ENCODE data around the gene STRBP.

DNA sequence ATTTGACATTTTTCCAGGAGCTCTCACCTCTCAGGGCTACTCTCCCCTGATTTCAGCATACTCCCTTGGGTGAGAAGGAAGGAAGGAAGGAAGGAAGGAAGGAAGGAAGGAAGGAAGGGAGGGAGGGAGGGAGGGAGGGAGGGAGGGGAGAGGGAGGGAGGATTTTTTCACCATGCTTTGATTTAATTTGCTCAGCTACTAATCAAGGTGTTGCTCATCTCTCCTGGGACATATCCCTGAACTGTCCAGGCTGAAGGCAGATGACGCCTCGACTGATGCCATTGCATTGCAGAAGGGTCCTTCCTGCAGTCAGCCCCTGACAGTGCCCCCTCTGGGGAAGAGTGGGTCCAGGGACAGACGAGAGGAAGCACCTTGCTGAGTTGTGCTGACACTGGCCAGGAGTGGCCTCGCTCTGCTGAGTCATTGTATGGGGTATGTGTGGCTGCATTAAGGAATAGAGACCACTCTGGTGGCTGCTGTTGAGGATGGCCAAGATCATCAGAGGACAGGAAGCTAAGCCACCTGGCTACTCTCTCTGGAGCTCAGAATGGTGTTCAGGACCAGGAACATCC, 44.0 kb upstream of the STRBP start:
- TF ChIP-seq REST (IDR thresholded peaks at IDR 0.05; ENCODE audit: insufficient read depth in 1 of 2, low read depth in 2 of 2, low read length in 2 of 2) = no peak
- TF ChIP-seq POLR2AphosphoS5 (IDR thresholded peaks at IDR 0.05; ENCODE audit: low read depth, low read length) = no peak
- no peak for TF ChIP-seq TAF1 (IDR thresholded peaks at IDR 0.05; ENCODE audit: borderline replicate concordance, insufficient read depth, low read length)
- TF ChIP-seq SIN3A (IDR thresholded peaks at IDR 0.05; ENCODE audit: borderline replicate concordance, insufficient read depth, low read length) = no peak

All from PFSK-1 (cell line).